T-helper 1 cell (primary cell): Measurements from ENCODE around the gene ARHGEF2.

Experiments
- DNase-seq, 5 donors: peaks; one replicate each; pipeline ENCODE4 v3.0.0-alpha.2; 2012 to 2020

Gene ARHGEF2

DNA sequence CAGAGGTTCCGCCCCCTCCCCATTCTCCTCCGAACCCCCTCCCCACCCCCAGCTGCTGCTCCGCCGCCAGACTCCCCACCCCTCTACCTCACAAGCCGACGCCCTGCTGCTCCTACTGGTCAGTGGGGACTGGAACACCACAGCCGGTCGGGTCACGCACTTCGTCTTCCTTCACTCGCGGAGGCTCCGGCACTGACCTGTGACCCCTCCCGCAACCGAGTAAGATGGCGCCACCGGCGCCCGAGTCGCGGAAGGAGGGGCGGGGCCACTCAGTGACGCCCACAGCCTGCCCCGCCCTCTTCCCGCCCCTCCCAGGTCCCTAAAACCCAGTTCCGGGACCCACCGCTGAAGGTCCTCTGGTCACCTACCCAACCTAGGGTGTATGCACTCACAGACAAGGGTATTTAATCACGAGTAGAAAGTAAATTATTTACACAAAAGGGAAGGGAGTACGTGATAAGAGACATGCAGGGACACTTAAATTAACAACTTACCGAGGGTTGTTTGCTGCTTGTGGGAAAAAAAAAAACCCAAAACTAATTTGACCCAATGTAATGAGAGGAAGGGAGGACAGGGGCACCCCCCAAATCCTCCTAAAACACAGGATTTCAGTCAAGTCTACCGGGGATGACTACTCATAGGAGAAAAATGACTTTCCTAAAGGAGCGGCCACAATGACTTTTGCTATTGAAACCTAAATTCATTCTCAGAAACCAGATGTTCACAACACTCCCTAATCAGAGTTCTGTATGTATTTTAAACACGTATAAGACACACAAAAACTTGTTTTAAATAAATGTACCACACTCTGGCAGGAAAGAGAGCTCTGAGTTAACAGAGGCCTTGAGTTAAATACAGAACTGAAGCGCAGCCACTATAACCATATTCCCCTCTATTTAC is 66.9 kb downstream of the ARHGEF2 start, which contains the start of gene RIT1:
Gene RIT1, minus strand, starts transcription at position 194 of the 900 bp plus-strand sequence. CDS start 588 bp downstream, outside the sequence.
- DNase-seq: peak; percentile 80 to 89 (median 84)

DNA sequence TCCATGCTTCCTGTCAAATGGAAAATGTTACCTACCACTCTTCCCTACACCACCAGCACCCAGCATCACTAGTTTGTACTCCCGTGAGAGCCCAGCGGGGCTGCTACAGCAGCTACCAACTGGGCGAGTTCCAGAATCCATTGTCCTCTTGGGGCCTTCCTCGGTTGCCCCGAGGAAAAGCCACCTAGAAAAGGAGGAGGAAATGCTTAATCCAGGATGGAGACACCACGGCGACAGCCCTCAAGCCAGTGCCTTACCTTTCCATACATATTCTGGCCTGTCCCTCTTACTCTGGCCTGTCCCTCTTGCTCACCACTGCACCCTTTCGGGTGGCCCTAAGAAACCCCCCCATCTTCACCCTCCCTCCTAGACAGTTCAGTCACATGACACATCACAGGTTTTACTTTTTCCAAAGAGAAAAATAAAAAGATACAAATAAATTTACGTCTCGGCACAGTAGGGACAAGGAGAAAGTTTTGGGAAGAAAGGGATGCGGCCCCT is 67.7 kb downstream of the ARHGEF2 start:
- peak in 1 of 5 donors; percentile 23 for DNase-seq

DNA sequence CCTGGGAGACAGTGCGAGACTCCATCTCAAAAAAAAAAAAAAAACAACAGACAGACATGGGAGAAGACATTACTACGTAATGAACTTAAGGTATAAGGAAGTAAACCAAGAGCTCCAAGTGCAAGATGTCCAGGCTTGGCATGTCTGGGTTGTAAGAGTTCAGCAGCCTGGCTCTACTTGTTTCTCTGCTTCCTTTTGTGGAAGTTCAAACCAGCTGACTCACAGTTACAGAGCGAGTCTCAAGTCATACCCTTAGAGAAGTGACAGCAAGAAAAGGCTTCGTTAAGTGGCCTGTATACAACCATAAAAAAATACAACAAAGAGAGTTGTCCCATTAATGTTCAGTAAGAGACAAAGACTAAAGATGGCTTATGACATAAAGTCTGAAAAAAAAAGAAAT is 68.5 kb downstream of the ARHGEF2 start:
- peak in 1 of 5 donors; percentile 20 for DNase-seq

DNA sequence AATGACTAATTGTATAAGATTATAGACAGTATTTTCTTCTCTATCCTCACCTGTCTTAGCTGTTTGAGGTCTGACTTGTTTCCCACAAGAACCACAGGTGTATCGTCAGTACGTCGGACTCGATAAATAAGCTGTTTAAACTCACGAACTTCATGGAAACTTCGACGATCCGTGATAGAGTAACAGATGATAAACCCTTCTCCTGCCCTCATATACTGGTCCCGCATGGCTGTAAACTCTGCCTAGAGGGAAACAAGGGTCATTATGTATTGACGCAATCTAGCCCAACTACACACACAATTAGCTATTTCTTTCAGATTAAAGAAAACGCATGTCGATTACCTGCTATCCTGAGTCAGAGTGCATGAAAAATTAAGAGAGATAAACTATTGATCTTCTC is 74.1 kb downstream of the ARHGEF2 start:
- DNase-seq: no peak

DNA sequence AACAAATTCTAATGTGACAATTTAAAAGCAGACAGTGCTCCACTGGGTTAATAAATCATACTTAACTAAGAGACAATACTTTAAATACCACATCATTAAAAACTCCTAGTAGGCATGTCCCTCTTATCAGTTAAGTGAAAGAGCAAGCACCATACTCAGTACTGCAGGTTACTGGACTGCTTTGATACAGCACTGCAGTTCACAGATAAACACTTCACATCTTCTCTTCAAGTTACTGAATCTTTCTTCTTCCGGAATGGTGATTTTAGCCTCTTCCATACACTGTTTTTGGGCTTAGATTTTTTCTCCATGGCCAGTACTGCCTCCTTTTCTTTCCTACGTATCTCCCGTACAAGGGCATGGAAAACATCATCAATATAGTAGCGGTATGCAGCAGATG is 78.2 kb downstream of the ARHGEF2 start:
- no peak for DNase-seq

DNA sequence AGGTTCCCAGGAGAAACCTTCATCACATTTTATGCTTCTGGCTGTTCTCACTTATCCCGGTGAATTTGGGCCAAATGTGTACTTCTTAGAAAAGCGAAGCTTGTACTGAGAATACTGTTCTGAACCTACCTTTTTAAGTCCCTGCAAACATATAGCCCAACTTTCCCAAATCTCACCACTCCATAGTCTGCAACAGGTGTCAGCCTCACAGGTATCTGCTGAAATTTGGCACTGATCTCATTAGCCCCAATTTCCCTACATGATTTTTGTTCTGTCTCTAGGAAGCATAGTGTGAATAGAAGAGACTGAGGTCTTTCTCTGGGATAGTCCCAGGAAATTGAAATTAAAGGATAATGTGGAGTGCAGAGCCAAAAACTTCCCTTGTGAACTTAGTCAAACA is 78.7 kb downstream of the ARHGEF2 start:
- no peak for DNase-seq

DNA sequence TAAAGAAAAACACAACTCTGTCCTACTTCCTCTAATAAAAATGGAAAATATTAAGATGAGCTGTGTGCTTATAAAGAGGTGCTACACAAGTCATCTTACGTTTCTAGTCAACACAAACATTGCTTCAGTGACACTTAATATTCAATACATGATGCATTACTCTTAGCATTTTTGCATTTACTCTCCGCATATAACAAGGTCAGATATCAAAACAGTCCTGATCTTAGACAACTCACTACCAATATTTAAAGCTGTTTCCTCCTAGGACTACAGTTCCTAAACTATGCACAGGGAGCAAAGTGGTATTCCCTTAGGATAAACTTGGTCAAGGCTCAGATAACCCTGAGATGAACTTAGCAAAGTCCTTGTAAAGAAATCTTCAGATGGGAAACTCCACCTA is 79.5 kb downstream of the ARHGEF2 start:
- no peak for DNase-seq

DNA sequence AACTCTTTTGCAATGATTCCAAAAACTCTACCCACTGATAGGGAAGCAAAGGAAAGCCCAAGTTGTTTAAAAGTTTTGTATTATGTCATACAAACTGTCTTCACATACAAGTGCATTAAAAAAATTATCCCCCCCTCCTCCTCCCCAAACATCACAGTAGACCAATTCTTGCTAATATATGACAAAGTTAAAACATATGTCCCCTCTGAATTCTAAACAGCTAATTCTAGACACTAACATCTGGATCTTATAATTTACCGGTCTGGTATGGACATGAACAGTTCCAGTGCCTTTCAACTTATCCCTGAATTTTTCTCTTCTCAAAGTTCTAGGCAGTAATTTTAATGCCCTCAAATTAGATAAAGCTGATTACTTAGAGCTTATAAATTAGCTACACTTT is 80.6 kb downstream of the ARHGEF2 start:
- DNase-seq: no peak
